Adipocyte (in vitro differentiated cells): ENCODE measurements around the gene ISYNA1.

Experiments used
- DNase-seq: peaks from one replicate; pipeline ENCODE4 v3.0.0-alpha.2; 2015; ENCODE audit warnings: low read depth
- H3K27me3 ChIP-seq: replicated peaks from 2 replicates; pipeline ENCODE4 v1.7.0; 2013; ENCODE audit warnings: mild to moderate bottlenecking, low read length, moderate library complexity; ENCODE audit not compliant: control insufficient read depth, insufficient read depth
- H3K36me3 ChIP-seq: 2 replicates; pipeline ENCODE4 v1.7.0; 2013; ENCODE audit warnings: low read length, mild to moderate bottlenecking, moderate library complexity; ENCODE audit not compliant: control insufficient read depth, insufficient read depth, severe bottlenecking
- H3K4me1 ChIP-seq: 2 replicates; pipeline ENCODE4 v1.7.0; 2013; ENCODE audit warnings: mild to moderate bottlenecking, low read length, moderate library complexity; ENCODE audit not compliant: control insufficient read depth, insufficient read depth
- H3K4me3 ChIP-seq: 2 replicates; pipeline ENCODE4 v1.7.0; 2013; ENCODE audit warnings: mild to moderate bottlenecking, low read length, moderate library complexity
- H3K9ac ChIP-seq: 2 replicates; pipeline ENCODE4 v1.7.0; 2013; ENCODE audit warnings: mild to moderate bottlenecking, low read length, moderate library complexity
- H3K9me3 ChIP-seq: 2 replicates; pipeline ENCODE4 v1.7.0; 2013; ENCODE audit warnings: mild to moderate bottlenecking, low read length, moderate library complexity; ENCODE audit not compliant: control insufficient read depth

ISYNA1 gene

GRCh38 chr19:18441804-18442788, 4.2 kb upstream of the ISYNA1 start:
- H3K36me3 ChIP-seq, result peaks cover 35% of the 10 kb centered on the region
- H3K4me3 ChIP-seq, result no peak overlapping the region
- H3K9me3 ChIP-seq, result no peaks in the 10 kb centered on the region
- peaks cover 16% of the 10 kb centered on the region for H3K4me1 ChIP-seq
- no peak overlapping the region for H3K9ac ChIP-seq
- no peaks in the 10 kb centered on the region for H3K27me3 ChIP-seq
- no peak for DNase-seq

GRCh38 chr19:18440936-18441803, 3.2 kb upstream of the ISYNA1 start:
- Histone ChIP-seq H3K27me3 (no peaks in the 10 kb centered on the region), H3K4me3 (no peak overlapping the region), H3K36me3 (peaks cover 26% of the 10 kb centered on the region), H3K9ac (no peak overlapping the region), H3K9me3 (no peaks in the 10 kb centered on the region), H3K4me1 (peaks cover 16% of the 10 kb centered on the region)
- no peak for DNase-seq

- Histone ChIP-seq H3K4me1 (peaks cover 16% of the 10 kb centered on the region), H3K4me3 (no peak overlapping the region), H3K36me3 (peaks cover 19% of the 10 kb centered on the region), H3K9me3 (no peaks in the 10 kb centered on the region), H3K27me3 (no peaks in the 10 kb centered on the region), H3K9ac (no peak overlapping the region)
- DNase-seq, result no peak
These were observed 2.5 kb upstream of the ISYNA1 start for GRCh38 chr19:18440415-18440877.

GRCh38 chr19:18439910-18440237, 1.9 kb upstream of the ISYNA1 start:
- no peak for DNase-seq
- no peaks in the 10 kb centered on the region for H3K9me3 ChIP-seq
- H3K9ac ChIP-seq, result no peak overlapping the region
- no peak overlapping the region for H3K4me3 ChIP-seq
- H3K27me3 ChIP-seq, result no peaks in the 10 kb centered on the region
- peaks cover 16% of the 10 kb centered on the region for H3K4me1 ChIP-seq
- H3K36me3 ChIP-seq, result peaks cover 16% of the 10 kb centered on the region

GRCh38 chr19:18439025-18439909, 1.3 kb upstream of the ISYNA1 start:
- H3K4me3 ChIP-seq, result no peak overlapping the region
- peaks cover 10% of the 10 kb centered on the region for H3K36me3 ChIP-seq
- no peaks in the 10 kb centered on the region for H3K9me3 ChIP-seq
- peaks cover 16% of the 10 kb centered on the region for H3K4me1 ChIP-seq
- no peak overlapping the region for H3K9ac ChIP-seq
- peak; percentile 68 for DNase-seq
- H3K27me3 ChIP-seq, result no peaks in the 10 kb centered on the region

- peak; percentile 33 for DNase-seq
- H3K9me3 ChIP-seq, result no peaks in the 10 kb centered on the region
- no peaks in the 10 kb centered on the region for H3K27me3 ChIP-seq
- peaks cover 2% of the 10 kb centered on the region for H3K36me3 ChIP-seq
- no peak overlapping the region for H3K4me3 ChIP-seq
- peak overlapping the region; percentile 42 for H3K9ac ChIP-seq
- peaks cover 16% of the 10 kb centered on the region for H3K4me1 ChIP-seq
These were observed 545 bp upstream of the ISYNA1 start for GRCh38 chr19:18438331-18439024.

- no peaks in the 10 kb centered on the region for H3K36me3 ChIP-seq
- H3K9me3 ChIP-seq, result no peaks in the 10 kb centered on the region
- no peak overlapping the region for H3K9ac ChIP-seq
- H3K4me3 ChIP-seq, result peak overlapping the region; percentile 8
- peaks cover 16% of the 10 kb centered on the region for H3K4me1 ChIP-seq
- peak; percentile 75 for DNase-seq
- no peaks in the 10 kb centered on the region for H3K27me3 ChIP-seq
These were observed 1.1 kb downstream of the ISYNA1 start for GRCh38 chr19:18436671-18437490.

- H3K4me3 ChIP-seq, result no peak overlapping the region
- H3K9ac ChIP-seq, result no peak overlapping the region
- peaks cover 16% of the 10 kb centered on the region for H3K4me1 ChIP-seq
- H3K27me3 ChIP-seq, result no peaks in the 10 kb centered on the region
- DNase-seq, result no peak
- no peaks in the 10 kb centered on the region for H3K36me3 ChIP-seq
- no peaks in the 10 kb centered on the region for H3K9me3 ChIP-seq
These were observed 1.9 kb downstream of the ISYNA1 start for GRCh38 chr19:18435842-18436670.

- H3K4me1 ChIP-seq, result peaks cover 16% of the 10 kb centered on the region
- no peak for DNase-seq
- no peaks in the 10 kb centered on the region for H3K9me3 ChIP-seq
- H3K27me3 ChIP-seq, result no peaks in the 10 kb centered on the region
- no peak overlapping the region for H3K4me3 ChIP-seq
- H3K36me3 ChIP-seq, result no peaks in the 10 kb centered on the region
- H3K9ac ChIP-seq, result no peak overlapping the region
These were observed 2.6 kb downstream of the ISYNA1 start for GRCh38 chr19:18435178-18435841.
